CD1c-positive myeloid dendritic cell (primary cell): ENCODE results near the gene JAM3.
A peak's percentile ranks its signal among the peaks of the same experiment; 100 is the strongest.

Source experiments
- DNase-seq: peaks from one replicate; pipeline ENCODE4 v3.0.0-alpha.2; 2016; ENCODE audit errors: extremely low spot score

The JAM3 gene

GRCh38 chr11:134039726-134040385 lies 29.0 kb upstream of the JAM3 start:
- DNase-seq = no peak

GRCh38 chr11:134040386-134041302 lies 28.2 kb upstream of the JAM3 start:
- no peak for DNase-seq

- no peak for DNase-seq
Observed at GRCh38 chr11:134041349-134041748, 27.5 kb upstream of the JAM3 start.

GRCh38 chr11:134041791-134042696 lies 26.8 kb upstream of the JAM3 start:
- DNase-seq = no peak

GRCh38 chr11:134043821-134044420 lies 25.0 kb upstream of the JAM3 start:
- DNase-seq = no peak

GRCh38 chr11:134044514-134045284 lies 24.2 kb upstream of the JAM3 start:
- DNase-seq = no peak

- DNase-seq = no peak
Observed at GRCh38 chr11:134045799-134046635, 22.9 kb upstream of the JAM3 start.

GRCh38 chr11:134046681-134047449 lies 22.0 kb upstream of the JAM3 start:
- DNase-seq = no peak

GRCh38 chr11:134047586-134047999 lies 21.3 kb upstream of the JAM3 start:
- no peak for DNase-seq

GRCh38 chr11:134048028-134048427 lies 20.8 kb upstream of the JAM3 start:
- DNase-seq = no peak

- DNase-seq = no peak
Observed at GRCh38 chr11:134049303-134049702, 19.6 kb upstream of the JAM3 start.

GRCh38 chr11:134050541-134051383 lies 18.1 kb upstream of the JAM3 start:
- peak; percentile 74 for DNase-seq

- no peak for DNase-seq
Observed at GRCh38 chr11:134052395-134052987, 16.4 kb upstream of the JAM3 start.

GRCh38 chr11:134052988-134053945 lies 15.6 kb upstream of the JAM3 start:
- DNase-seq = no peak

GRCh38 chr11:134055029-134055428 lies 13.8 kb upstream of the JAM3 start:
- DNase-seq = no peak

GRCh38 chr11:134060316-134060715 lies 8.6 kb upstream of the JAM3 start:
- DNase-seq = no peak
